ENCODE measurements around the gene SCAMP1. TPM values are rescaled to one million over a fixed set of nuclear protein-coding genes. Genes with fewer than 3 reads are reported as not detected.

Gene SCAMP1
- total RNA-seq, 2 experiments from 2014 or later, result 18.0 to 41.1 TPM

DNA sequence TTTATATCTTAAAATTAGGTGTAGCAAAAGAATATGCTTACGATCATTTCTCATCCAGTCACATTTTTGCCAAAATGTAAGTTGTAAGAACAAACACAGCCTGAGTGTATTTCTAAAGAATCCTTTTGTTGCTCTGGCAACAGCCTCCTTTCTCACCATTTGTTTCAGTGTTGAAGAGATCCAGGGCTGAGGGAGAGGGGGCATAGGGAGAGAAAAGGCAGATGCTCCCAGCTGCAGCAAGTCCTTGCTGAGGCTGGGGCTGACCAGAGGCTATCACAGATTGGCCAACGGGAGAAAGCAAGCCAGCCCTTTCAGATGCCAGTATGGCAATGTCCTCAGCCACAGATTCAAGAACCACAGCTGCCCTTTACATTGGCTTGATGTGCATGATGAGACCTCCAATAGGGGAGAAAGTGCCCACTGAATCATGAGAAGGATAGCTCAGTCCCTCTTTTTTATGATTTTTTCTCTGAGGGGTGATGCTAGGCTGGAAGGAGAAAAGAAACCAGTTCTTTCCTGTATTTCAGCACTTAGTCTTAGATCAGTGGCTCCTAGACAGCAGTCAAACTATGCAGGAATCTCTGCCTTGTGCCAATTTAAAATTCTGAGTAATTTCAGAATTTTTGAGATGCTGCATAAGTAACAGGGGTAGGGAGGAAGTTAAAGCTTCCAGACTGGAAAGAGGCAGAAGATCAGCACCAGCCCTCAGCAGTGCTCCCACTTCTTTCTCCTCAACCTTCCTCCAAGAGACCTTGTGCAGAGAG is 146.0 kb downstream of the SCAMP1 start:
- H3K4me1 ChIP-seq (ENCODE audit: insufficient read depth, low read length, poor library complexity, severe bottlenecking), result peaks cover 38% of the 10 kb centered on the region
- no peak overlapping the region for H3K4me3 ChIP-seq (ENCODE audit: low read depth, low read length, poor library complexity, severe bottlenecking)
- no peak overlapping the region for H2AFZ ChIP-seq (ENCODE audit: low read length)
- H3K79me2 ChIP-seq (ENCODE audit: insufficient read depth, low read depth, low read length), result no peaks in the 10 kb centered on the region
- H3K9me2 ChIP-seq (ENCODE audit: insufficient read depth, low read length), result no peaks in the 10 kb centered on the region
- ChIA-PET CTCF (ENCODE audit: unreplicated experiment) (no interaction called here), POLR2A (no interaction called here)
- intact Hi-C loops (cut with micrococcal nuclease; ENCODE audit: unreplicated experiment), result no loop called here
- no peak overlapping the region for H3K4me2 ChIP-seq (ENCODE audit: low read length)
- no TSS peak for BruUV-seq (replicated peaks)
- H3K27ac ChIP-seq (ENCODE audit: low read depth, low read length, poor library complexity, severe bottlenecking), result no peak overlapping the region
- no peaks in the 10 kb centered on the region; the same call in 1 of the 2 replicates for H4K20me1 ChIP-seq (ENCODE audit: insufficient read depth, low read length)
- TF ChIP-seq EZH2phosphoT487 (IDR thresholded peaks at IDR 0.05; ENCODE audit: borderline replicate concordance, low read depth, low read length), result no peak
- TF ChIP-seq, protein P1, sequence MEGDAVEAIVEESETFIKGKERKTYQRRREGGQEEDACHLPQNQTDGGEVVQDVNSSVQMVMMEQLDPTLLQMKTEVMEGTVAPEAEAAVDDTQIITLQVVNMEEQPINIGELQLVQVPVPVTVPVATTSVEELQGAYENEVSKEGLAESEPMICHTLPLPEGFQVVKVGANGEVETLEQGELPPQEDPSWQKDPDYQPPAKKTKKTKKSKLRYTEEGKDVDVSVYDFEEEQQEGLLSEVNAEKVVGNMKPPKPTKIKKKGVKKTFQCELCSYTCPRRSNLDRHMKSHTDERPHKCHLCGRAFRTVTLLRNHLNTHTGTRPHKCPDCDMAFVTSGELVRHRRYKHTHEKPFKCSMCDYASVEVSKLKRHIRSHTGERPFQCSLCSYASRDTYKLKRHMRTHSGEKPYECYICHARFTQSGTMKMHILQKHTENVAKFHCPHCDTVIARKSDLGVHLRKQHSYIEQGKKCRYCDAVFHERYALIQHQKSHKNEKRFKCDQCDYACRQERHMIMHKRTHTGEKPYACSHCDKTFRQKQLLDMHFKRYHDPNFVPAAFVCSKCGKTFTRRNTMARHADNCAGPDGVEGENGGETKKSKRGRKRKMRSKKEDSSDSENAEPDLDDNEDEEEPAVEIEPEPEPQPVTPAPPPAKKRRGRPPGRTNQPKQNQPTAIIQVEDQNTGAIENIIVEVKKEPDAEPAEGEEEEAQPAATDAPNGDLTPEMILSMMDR (conservative IDR thresholded peaks at IDR 0.05; ENCODE audit: low read length), result no peak
- no peak for DNase-seq (ENCODE audit: low spot score)
- H3K36me3 ChIP-seq (ENCODE audit: insufficient read depth, low read length), result no peaks in the 10 kb centered on the region
- H3K9me3 ChIP-seq (ENCODE audit: low read length), result no peaks in the 10 kb centered on the region

DNA sequence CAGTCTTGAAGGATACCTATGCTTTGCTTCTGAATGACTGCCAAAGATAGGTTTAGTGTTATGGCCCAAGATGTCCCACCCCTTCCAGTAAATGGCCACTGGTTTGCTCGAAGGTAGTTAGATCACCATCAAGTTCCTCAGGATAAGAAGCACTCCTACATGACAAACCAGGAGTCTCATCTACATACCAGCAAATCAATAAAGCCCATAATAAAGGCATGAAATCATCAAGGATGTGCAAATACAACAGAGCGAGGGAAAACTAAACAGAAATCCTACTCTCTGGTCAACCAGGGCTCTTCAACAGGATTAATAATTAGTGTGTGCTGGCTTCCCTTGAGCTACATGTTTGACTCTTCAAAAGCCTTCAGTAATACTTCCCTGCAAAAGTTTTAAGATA is 147.1 kb downstream of the SCAMP1 start:
- no peak overlapping the region for H2AFZ ChIP-seq (ENCODE audit: low read length)
- H3K9me3 ChIP-seq (ENCODE audit: low read length), result no peaks in the 10 kb centered on the region
- ChIA-PET CTCF (ENCODE audit: unreplicated experiment) (no interaction called here), POLR2A (interaction anchor here (0.5 to 0.9 kb wide), 3 partner anchors 26 to 395 kb away, joined by 3 to 4 read pairs (median 3); no protein-coding TSS in a partner anchor)
- DNase-seq (ENCODE audit: low spot score), result no peak
- H3K4me3 ChIP-seq (ENCODE audit: low read depth, low read length, poor library complexity, severe bottlenecking), result no peak overlapping the region
- no peaks in the 10 kb centered on the region for H3K36me3 ChIP-seq (ENCODE audit: insufficient read depth, low read length)
- TF ChIP-seq, protein P1 (conservative IDR thresholded peaks at IDR 0.05; ENCODE audit: low read length), result no peak
- TF ChIP-seq EZH2phosphoT487 (IDR thresholded peaks at IDR 0.05; ENCODE audit: borderline replicate concordance, low read depth, low read length), result no peak
- H3K9me2 ChIP-seq (ENCODE audit: insufficient read depth, low read length), result no peaks in the 10 kb centered on the region
- intact Hi-C loops (cut with micrococcal nuclease; ENCODE audit: unreplicated experiment), result no loop called here
- H3K4me1 ChIP-seq (ENCODE audit: insufficient read depth, low read length, poor library complexity, severe bottlenecking), result peaks cover 38% of the 10 kb centered on the region
- no TSS peak for BruUV-seq (replicated peaks)
- no peak overlapping the region for H3K27ac ChIP-seq (ENCODE audit: low read depth, low read length, poor library complexity, severe bottlenecking)
- H4K20me1 ChIP-seq (ENCODE audit: insufficient read depth, low read length), result no peaks in the 10 kb centered on the region; the same call in 1 of the 2 replicates
- H3K4me2 ChIP-seq (ENCODE audit: low read length), result no peak overlapping the region
- H3K79me2 ChIP-seq (ENCODE audit: insufficient read depth, low read depth, low read length), result no peaks in the 10 kb centered on the region

DNA sequence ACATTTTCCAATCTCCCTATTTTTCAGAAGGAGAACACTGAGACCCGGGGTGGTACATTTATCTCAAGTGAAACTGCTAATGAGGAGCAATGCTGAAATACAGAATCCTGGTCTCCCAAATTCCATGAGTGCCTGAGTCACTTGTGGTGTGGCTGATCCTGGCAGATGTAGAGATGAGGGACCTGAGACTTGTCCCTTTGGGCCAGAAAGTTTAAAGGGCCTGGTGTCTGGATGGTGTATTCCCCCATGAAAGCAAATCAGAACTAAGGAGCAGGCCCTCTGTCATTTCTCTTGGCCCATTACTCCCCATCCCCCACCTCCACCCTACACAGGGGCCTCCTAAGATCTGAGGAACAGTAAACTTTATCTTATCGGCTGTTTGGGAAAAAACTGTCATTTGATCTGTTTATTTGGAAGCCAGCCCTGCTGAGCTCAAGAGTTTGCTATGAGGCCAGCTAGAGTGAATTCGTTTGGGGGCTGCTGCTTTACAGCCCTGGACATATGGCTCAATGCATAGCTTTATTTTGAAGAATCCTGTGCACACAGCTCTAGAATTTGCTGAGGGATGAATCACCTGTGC is 147.9 kb downstream of the SCAMP1 start:
- Histone ChIP-seq H3K9me3 (ENCODE audit: low read length) (no peaks in the 10 kb centered on the region), H3K4me2 (ENCODE audit: low read length) (no peak overlapping the region; the same call in 1 of the 2 replicates), H3K36me3 (ENCODE audit: insufficient read depth, low read length) (peaks cover 3% of the 10 kb centered on the region; the same call in 1 of the 2 replicates), H3K9me2 (ENCODE audit: insufficient read depth, low read length) (no peaks in the 10 kb centered on the region), H4K20me1 (ENCODE audit: insufficient read depth, low read length) (no peaks in the 10 kb centered on the region; the same call in 1 of the 2 replicates), H2AFZ (ENCODE audit: low read length) (no peak overlapping the region), H3K4me3 (ENCODE audit: low read depth, low read length, poor library complexity, severe bottlenecking) (no peak overlapping the region), H3K79me2 (ENCODE audit: insufficient read depth, low read depth, low read length) (no peaks in the 10 kb centered on the region), H3K4me1 (ENCODE audit: insufficient read depth, low read length, poor library complexity, severe bottlenecking) (peaks cover 31% of the 10 kb centered on the region), H3K27ac (ENCODE audit: low read depth, low read length, poor library complexity, severe bottlenecking) (no peak overlapping the region)
- TF ChIP-seq, protein P1 (conservative IDR thresholded peaks at IDR 0.05; ENCODE audit: low read length), result no peak
- no peak for TF ChIP-seq EZH2phosphoT487 (IDR thresholded peaks at IDR 0.05; ENCODE audit: borderline replicate concordance, low read depth, low read length)
- ChIA-PET POLR2A (interaction anchor here (0.5 to 0.9 kb wide), 2 partner anchors 25 to 221 kb away, joined by 3 read pairs; no protein-coding TSS in a partner anchor), CTCF (ENCODE audit: unreplicated experiment) (no interaction called here)
- intact Hi-C loops (cut with micrococcal nuclease; ENCODE audit: unreplicated experiment), result no loop called here
- no peak for DNase-seq (ENCODE audit: low spot score)
- no TSS peak for BruUV-seq (replicated peaks)

Measured in OCI-LY7 (cell line).